GM19025 (cell line): ENCODE data around the gene LRATD1.
"Not testable (repeated sequence)": the region's sequence is repeated elsewhere in the genome, so short reads cannot be mapped to it uniquely, and the experiment has no call there.

Source experiments
- ATAC-seq: cut with Tn5 transposase; IDR thresholded peaks from one replicate; pipeline ENCODE4 v1.9.1; 2021; ENCODE audit warnings: mild to moderate bottlenecking, low read depth, moderate library complexity; ENCODE audit not compliant: unreplicated experiment

Gene LRATD1

GRCh38 chr2:14632133-14632936, at the start of gene LRATD1:
LRATD1 (plus strand) TSS chr2:14632717; CDS start chr2:14633980, 1,263 bp downstream.
- peak; percentile 48 for ATAC-seq

GRCh38 chr2:14583059-14583458, 49.5 kb upstream of the LRATD1 start:
- no peak for ATAC-seq

- ATAC-seq, result no peak
These were observed 48.7 kb upstream of the LRATD1 start for GRCh38 chr2:14583802-14584201.

GRCh38 chr2:14587119-14587518, 45.4 kb upstream of the LRATD1 start:
- no peak for ATAC-seq

- ATAC-seq, result no peak
These were observed 31.3 kb upstream of the LRATD1 start for GRCh38 chr2:14601156-14601770.

- ATAC-seq, result no peak
These were observed 30.2 kb upstream of the LRATD1 start for GRCh38 chr2:14602309-14602708.

- no peak for ATAC-seq
These were observed 28.8 kb upstream of the LRATD1 start for GRCh38 chr2:14603676-14604075.

- no peak for ATAC-seq
These were observed 24.3 kb upstream of the LRATD1 start for GRCh38 chr2:14608245-14608644.

GRCh38 chr2:14614017-14614416, 18.5 kb upstream of the LRATD1 start:
- ATAC-seq, result no peak

- no peak for ATAC-seq
These were observed 17.4 kb upstream of the LRATD1 start for GRCh38 chr2:14615121-14615520.

GRCh38 chr2:14615760-14616159, 16.8 kb upstream of the LRATD1 start:
- no peak for ATAC-seq

GRCh38 chr2:14616342-14616741, 16.2 kb upstream of the LRATD1 start:
- no peak for ATAC-seq

- no peak for ATAC-seq
These were observed 15.6 kb upstream of the LRATD1 start for GRCh38 chr2:14616950-14617349.

GRCh38 chr2:14619441-14619840, 13.1 kb upstream of the LRATD1 start:
- ATAC-seq, result no peak

GRCh38 chr2:14621114-14621513, 11.4 kb upstream of the LRATD1 start:
- ATAC-seq, result no peak

- no peak for ATAC-seq
These were observed 10.5 kb upstream of the LRATD1 start for GRCh38 chr2:14621906-14622549.

- not testable (repeated sequence) for ATAC-seq
These were observed 10.0 kb upstream of the LRATD1 start for GRCh38 chr2:14622550-14622939.

GRCh38 chr2:14623237-14623636, 9.3 kb upstream of the LRATD1 start:
- no peak for ATAC-seq

- ATAC-seq, result no peak
These were observed 5.6 kb upstream of the LRATD1 start for GRCh38 chr2:14626873-14627272.

GRCh38 chr2:14628901-14629300, 3.6 kb upstream of the LRATD1 start:
- no peak for ATAC-seq

GRCh38 chr2:14631406-14632040, 994 bp upstream of the LRATD1 start:
- no peak for ATAC-seq
